H1 (cell line): ENCODE measurements around the gene NPHP4. TPM values are rescaled to one million over a fixed set of nuclear protein-coding genes. Genes with fewer than 3 reads are reported as not detected.

ENCODE experiments used
- CBX8 ChIP-seq: fragments of 300-800, 300-1000 bp; sonication (generic); IDR thresholded peaks from 2 replicates; pipeline ENCODE4 v1.7.1; 2016; ENCODE audit warnings: low read depth, low read length, borderline replicate concordance
- EGR1 ChIP-seq: IDR thresholded peaks from 2 replicates; pipeline ENCODE4 v1.6.1; 2011; ENCODE audit warnings: low read depth, low read length, borderline replicate concordance
- NRF1 ChIP-seq: IDR thresholded peaks from 2 replicates; pipeline ENCODE4 v1.6.1; 2011; ENCODE audit warnings: mild to moderate bottlenecking, low read depth, low read length, improper control_type of control experiment
- SIN3A ChIP-seq, 2 experiments: IDR thresholded peaks in 1 of 2; conservative IDR thresholded peaks in 1 of 2; 2 replicates each; pipeline ENCODE4 v1.6.1; 2011 to 2012; ENCODE audit warnings: low read length in 2 of 2, improper control_type of control experiment in 1 of 2, low read depth in 1 of 2, mild to moderate bottlenecking in 1 of 2
- SUZ12 ChIP-seq: fragments of 200-600 bp; sonication (generic); IDR thresholded peaks from 2 replicates; pipeline ENCODE4 v1.6.1; 2012; ENCODE audit warnings: mild to moderate bottlenecking, inconsistent platforms, low read length, moderate library complexity, mixed read lengths
- polyA plus RNA-seq, 7 experiments: library from polyadenylated mRNA; depleted of rRNA in 3 of 7; stranded (reverse) in 5 of 7; unstranded in 2 of 7; fragments of >200 nt in 5 of 7; fragments of 200-250 nt in 2 of 7; gene quantifications; 1 replicate in 5 of 7; 2 replicates in 1 of 7; 4 replicates in 1 of 7; pipeline versions ENCODE4 v1.2.1 to v1.2.3, GENCODE V29; 2011 to 2013; ENCODE audit warnings: missing spikeins in 2 of 7, mixed read lengths in 2 of 7
- total RNA-seq: library from RNA; stranded (reverse); fragmentation: NEBNext Ultra II Directional; extraction: Animal tissue kit (Norgen Biotek cat#: 25700); gene quantifications from 2 replicates; pipeline ENCODE4 v1.2.1, GENCODE V29; 2021
- TF ChIP-seq, protein P1 (sequence below): fragments of 300-600 bp; sonication (generic); IDR thresholded peaks from 2 replicates; pipeline ENCODE4 v1.7.1; 2012; ENCODE audit warnings: low read length, moderate library complexity, mild to moderate bottlenecking, inconsistent platforms; ENCODE audit not compliant: insufficient replicate concordance

The NPHP4 gene
- total and polyA plus RNA-seq, 2 of the 8 experiments (the other 6 are each of a cell fraction or from before 2014, with no cell fraction given), result 5.8 to 14.0 TPM

DNA sequence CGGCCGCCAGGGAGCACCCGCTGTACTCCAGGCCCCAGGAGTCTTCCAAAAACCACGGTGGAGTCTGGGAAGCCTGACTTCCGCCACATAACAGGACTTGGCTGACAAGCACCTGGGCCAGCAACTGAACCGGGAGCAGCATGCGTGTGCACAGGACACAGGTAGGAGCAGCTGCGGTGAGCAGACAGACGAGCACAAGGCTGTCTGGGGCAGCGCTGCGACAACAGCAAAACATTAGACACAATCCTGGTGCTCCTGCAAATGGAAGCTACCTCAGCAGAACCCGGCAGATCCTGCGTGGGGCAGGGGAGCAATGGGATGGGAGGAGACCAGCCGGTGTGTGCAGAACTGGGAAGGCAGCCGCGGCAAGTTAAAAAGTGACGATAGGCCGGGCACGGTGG lies 80.4 kb downstream of the NPHP4 start (continued):
- TF ChIP-seq, protein P1, sequence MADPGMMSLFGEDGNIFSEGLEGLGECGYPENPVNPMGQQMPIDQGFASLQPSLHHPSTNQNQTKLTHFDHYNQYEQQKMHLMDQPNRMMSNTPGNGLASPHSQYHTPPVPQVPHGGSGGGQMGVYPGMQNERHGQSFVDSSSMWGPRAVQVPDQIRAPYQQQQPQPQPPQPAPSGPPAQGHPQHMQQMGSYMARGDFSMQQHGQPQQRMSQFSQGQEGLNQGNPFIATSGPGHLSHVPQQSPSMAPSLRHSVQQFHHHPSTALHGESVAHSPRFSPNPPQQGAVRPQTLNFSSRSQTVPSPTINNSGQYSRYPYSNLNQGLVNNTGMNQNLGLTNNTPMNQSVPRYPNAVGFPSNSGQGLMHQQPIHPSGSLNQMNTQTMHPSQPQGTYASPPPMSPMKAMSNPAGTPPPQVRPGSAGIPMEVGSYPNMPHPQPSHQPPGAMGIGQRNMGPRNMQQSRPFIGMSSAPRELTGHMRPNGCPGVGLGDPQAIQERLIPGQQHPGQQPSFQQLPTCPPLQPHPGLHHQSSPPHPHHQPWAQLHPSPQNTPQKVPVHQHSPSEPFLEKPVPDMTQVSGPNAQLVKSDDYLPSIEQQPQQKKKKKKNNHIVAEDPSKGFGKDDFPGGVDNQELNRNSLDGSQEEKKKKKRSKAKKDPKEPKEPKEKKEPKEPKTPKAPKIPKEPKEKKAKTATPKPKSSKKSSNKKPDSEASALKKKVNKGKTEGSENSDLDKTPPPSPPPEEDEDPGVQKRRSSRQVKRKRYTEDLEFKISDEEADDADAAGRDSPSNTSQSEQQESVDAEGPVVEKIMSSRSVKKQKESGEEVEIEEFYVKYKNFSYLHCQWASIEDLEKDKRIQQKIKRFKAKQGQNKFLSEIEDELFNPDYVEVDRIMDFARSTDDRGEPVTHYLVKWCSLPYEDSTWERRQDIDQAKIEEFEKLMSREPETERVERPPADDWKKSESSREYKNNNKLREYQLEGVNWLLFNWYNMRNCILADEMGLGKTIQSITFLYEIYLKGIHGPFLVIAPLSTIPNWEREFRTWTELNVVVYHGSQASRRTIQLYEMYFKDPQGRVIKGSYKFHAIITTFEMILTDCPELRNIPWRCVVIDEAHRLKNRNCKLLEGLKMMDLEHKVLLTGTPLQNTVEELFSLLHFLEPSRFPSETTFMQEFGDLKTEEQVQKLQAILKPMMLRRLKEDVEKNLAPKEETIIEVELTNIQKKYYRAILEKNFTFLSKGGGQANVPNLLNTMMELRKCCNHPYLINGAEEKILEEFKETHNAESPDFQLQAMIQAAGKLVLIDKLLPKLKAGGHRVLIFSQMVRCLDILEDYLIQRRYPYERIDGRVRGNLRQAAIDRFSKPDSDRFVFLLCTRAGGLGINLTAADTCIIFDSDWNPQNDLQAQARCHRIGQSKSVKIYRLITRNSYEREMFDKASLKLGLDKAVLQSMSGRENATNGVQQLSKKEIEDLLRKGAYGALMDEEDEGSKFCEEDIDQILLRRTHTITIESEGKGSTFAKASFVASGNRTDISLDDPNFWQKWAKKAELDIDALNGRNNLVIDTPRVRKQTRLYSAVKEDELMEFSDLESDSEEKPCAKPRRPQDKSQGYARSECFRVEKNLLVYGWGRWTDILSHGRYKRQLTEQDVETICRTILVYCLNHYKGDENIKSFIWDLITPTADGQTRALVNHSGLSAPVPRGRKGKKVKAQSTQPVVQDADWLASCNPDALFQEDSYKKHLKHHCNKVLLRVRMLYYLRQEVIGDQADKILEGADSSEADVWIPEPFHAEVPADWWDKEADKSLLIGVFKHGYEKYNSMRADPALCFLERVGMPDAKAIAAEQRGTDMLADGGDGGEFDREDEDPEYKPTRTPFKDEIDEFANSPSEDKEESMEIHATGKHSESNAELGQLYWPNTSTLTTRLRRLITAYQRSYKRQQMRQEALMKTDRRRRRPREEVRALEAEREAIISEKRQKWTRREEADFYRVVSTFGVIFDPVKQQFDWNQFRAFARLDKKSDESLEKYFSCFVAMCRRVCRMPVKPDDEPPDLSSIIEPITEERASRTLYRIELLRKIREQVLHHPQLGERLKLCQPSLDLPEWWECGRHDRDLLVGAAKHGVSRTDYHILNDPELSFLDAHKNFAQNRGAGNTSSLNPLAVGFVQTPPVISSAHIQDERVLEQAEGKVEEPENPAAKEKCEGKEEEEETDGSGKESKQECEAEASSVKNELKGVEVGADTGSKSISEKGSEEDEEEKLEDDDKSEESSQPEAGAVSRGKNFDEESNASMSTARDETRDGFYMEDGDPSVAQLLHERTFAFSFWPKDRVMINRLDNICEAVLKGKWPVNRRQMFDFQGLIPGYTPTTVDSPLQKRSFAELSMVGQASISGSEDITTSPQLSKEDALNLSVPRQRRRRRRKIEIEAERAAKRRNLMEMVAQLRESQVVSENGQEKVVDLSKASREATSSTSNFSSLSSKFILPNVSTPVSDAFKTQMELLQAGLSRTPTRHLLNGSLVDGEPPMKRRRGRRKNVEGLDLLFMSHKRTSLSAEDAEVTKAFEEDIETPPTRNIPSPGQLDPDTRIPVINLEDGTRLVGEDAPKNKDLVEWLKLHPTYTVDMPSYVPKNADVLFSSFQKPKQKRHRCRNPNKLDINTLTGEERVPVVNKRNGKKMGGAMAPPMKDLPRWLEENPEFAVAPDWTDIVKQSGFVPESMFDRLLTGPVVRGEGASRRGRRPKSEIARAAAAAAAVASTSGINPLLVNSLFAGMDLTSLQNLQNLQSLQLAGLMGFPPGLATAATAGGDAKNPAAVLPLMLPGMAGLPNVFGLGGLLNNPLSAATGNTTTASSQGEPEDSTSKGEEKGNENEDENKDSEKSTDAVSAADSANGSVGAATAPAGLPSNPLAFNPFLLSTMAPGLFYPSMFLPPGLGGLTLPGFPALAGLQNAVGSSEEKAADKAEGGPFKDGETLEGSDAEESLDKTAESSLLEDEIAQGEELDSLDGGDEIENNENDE, result no peak
- TF ChIP-seq SIN3A (conservative IDR thresholded peaks at IDR 0.05 in 1 of 2, IDR thresholded peaks at IDR 0.05 in 1 of 2; ENCODE audit: low read depth in 1 of 2, low read length in 2 of 2), result no peak
- TF ChIP-seq CBX8, result no peak
- TF ChIP-seq EGR1, result no peak
- TF ChIP-seq SUZ12, result no peak
- no peak for TF ChIP-seq NRF1
- TF ChIP-seq, all 59 proteins: peak for 0
